Smooth muscle cell (in vitro differentiated cells): ENCODE data around the gene MTPN. TPM values are rescaled to one million over a fixed set of nuclear protein-coding genes. Genes with fewer than 3 reads are reported as not detected.

Source experiments
- DNase-seq: peaks from one replicate; lab custom pipeline; 2025; ENCODE audit not compliant: unreplicated experiment; lab: John Stamatoyannopoulos, UW
- H2AFZ ChIP-seq: fragments of 200-600 bp; sonication (generic); 2 replicates; pipeline ENCODE4 v1.6.0; 2016; ENCODE audit warnings: antibody characterized with exemption, low read depth, mild to moderate bottlenecking
- H3F3A ChIP-seq: fragments of 200-600 bp; sonication (generic); 2 replicates; pipeline ENCODE4 v1.6.0; 2017; ENCODE audit warnings: antibody characterized with exemption, low read depth
- H3K27ac ChIP-seq: fragments of 200-600 bp; sonication (generic); 2 replicates; pipeline ENCODE4 v1.5.1; 2016; ENCODE audit warnings: low read depth, mild to moderate bottlenecking
- H3K27me3 ChIP-seq: fragments of 200-600 bp; sonication (generic); 2 replicates; pipeline ENCODE4 v1.6.1; 2016; ENCODE audit warnings: low read depth, mild to moderate bottlenecking
- H3K36me3 ChIP-seq: fragments of 200-600 bp; sonication (generic); 2 replicates; pipeline ENCODE4 v1.5.1; 2016; ENCODE audit warnings: low read depth
- H3K4me1 ChIP-seq: fragments of 200-600 bp; sonication (generic); 2 replicates; pipeline ENCODE4 v1.5.1; 2016; ENCODE audit warnings: low read depth
- H3K4me2 ChIP-seq: fragments of 200-600 bp; sonication (generic); 2 replicates; pipeline ENCODE4 v1.6.0; 2016; ENCODE audit warnings: mild to moderate bottlenecking
- H3K4me3 ChIP-seq: fragments of 200-600 bp; sonication (generic); 2 replicates; pipeline ENCODE4 v1.5.1; 2016; ENCODE audit warnings: mild to moderate bottlenecking
- H3K79me2 ChIP-seq: fragments of 200-600 bp; sonication (generic); 2 replicates; pipeline ENCODE4 v1.6.0; 2016; ENCODE audit warnings: low read depth, mild to moderate bottlenecking
- H3K9ac ChIP-seq: fragments of 200-600 bp; sonication (generic); 2 replicates; pipeline ENCODE4 v1.6.0; 2016; ENCODE audit warnings: low read depth
- H3K9me3 ChIP-seq: fragments of 200-600 bp; sonication (generic); replicated peaks from 2 replicates; pipeline ENCODE4 v1.5.1; 2016; ENCODE audit warnings: low read depth
- H4K20me1 ChIP-seq: fragments of 200-600 bp; sonication (generic); 2 replicates; pipeline ENCODE4 v1.6.0; 2016; ENCODE audit warnings: low read depth
- CTCF ChIP-seq: fragments of 200-600 bp; sonication (generic); IDR thresholded peaks from 2 replicates; pipeline ENCODE4 v1.5.1; 2017; ENCODE audit warnings: borderline replicate concordance, mild to moderate bottlenecking, antibody characterized with exemption; ENCODE audit not compliant: insufficient read depth, poor library complexity, severe bottlenecking
- WGBS: methylation state at CpG from one replicate; pipeline ENCODE4 v1.1.7; 2016; ENCODE audit warnings: low lambda C conversion rate; 5-methylcytosine and 5-hydroxymethylcytosine counted together
- polyA plus RNA-seq: library from polyadenylated mRNA; unstranded; fragments of >200 nt; fragmentation: Nextera tagmentation; extraction: Ambion mirVana; gene quantifications from 2 replicates; pipeline ENCODE4 v1.2.1, GENCODE V29; 2016
- total RNA-seq: library from RNA; depleted of rRNA; stranded (reverse); fragments of >200 nt; gene quantifications from 2 replicates; pipeline ENCODE4 v1.2.3, GENCODE V29; 2014

Gene MTPN
- total and polyA plus RNA-seq, 2 experiments from 2014 or later = 36.4 to 138 TPM

- no peak for TF ChIP-seq CTCF
- Histone ChIP-seq H4K20me1 (no peaks in the 10 kb centered on the region), H3K4me2 (no peak overlapping the region), H3F3A (no peaks in the 10 kb centered on the region), H3K9ac (no peak overlapping the region), H3K27ac (no peak overlapping the region), H3K36me3 (no peaks in the 10 kb centered on the region), H2AFZ (peak overlapping the region; percentile 36), H3K9me3 (no peaks in the 10 kb centered on the region), H3K4me3 (no peak overlapping the region), H3K79me2 (no peaks in the 10 kb centered on the region), H3K27me3 (no peaks in the 10 kb centered on the region), H3K4me1 (no peaks in the 10 kb centered on the region)
- DNase-seq = no peak
- 82% methylated on average over 1 of the region's 1 CpG for WGBS
Measured at GRCh38 chr7:136020556-136020955, 43.4 kb upstream of the MTPN start.

DNA sequence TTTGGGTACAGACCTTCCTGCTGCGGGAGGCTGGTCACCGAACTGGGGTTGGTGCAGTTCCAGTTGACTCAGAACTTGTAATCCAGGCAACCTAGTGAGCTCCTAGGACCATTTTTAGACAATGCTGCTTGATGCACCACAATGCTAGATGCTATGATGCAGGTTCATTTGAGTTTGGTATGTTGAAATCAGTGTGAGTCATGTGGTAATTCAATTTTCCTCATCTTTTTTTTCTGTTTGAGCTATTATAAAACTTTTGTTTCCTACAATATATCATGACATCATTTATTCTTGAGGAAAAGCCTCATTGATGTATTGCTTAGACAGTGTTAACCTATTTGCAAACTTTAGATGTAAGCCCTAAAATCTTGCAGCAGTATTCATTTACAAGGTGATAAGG is 40.9 kb upstream of the MTPN start:
- WGBS = 100% methylated on average over 2 of the region's 2 CpGs
- H3K36me3 ChIP-seq = no peaks in the 10 kb centered on the region
- H3K27me3 ChIP-seq = no peaks in the 10 kb centered on the region
- no peaks in the 10 kb centered on the region for H3K79me2 ChIP-seq
- no peak overlapping the region for H3K4me2 ChIP-seq
- H4K20me1 ChIP-seq = no peaks in the 10 kb centered on the region
- H2AFZ ChIP-seq = no peak overlapping the region
- H3K4me1 ChIP-seq = no peaks in the 10 kb centered on the region
- DNase-seq = no peak
- H3F3A ChIP-seq = no peaks in the 10 kb centered on the region
- H3K27ac ChIP-seq = no peak overlapping the region
- H3K4me3 ChIP-seq = no peak overlapping the region
- no peaks in the 10 kb centered on the region for H3K9me3 ChIP-seq
- TF ChIP-seq CTCF = no peak
- no peak overlapping the region for H3K9ac ChIP-seq

- Histone ChIP-seq H3K9me3 (no peaks in the 10 kb centered on the region), H4K20me1 (no peaks in the 10 kb centered on the region), H3K9ac (no peak overlapping the region), H3K27me3 (no peaks in the 10 kb centered on the region), H3K4me1 (no peaks in the 10 kb centered on the region), H3K79me2 (no peaks in the 10 kb centered on the region), H3K4me3 (no peak overlapping the region), H3K27ac (no peak overlapping the region), H3K36me3 (no peaks in the 10 kb centered on the region), H3F3A (no peaks in the 10 kb centered on the region), H3K4me2 (no peak overlapping the region), H2AFZ (no peak overlapping the region)
- no peak for TF ChIP-seq CTCF
- WGBS = 93% methylated on average over 5 of the region's 5 CpGs
- no peak for DNase-seq
Measured at GRCh38 chr7:136016649-136017395, 39.7 kb upstream of the MTPN start.

GRCh38 chr7:136015638-136016037 is 38.5 kb upstream of the MTPN start:
- no peak for DNase-seq
- Histone ChIP-seq H3K36me3 (no peaks in the 10 kb centered on the region), H3K27ac (no peak overlapping the region), H4K20me1 (no peaks in the 10 kb centered on the region), H3K4me1 (no peaks in the 10 kb centered on the region), H3K79me2 (no peaks in the 10 kb centered on the region), H2AFZ (no peak overlapping the region), H3K4me2 (no peak overlapping the region), H3F3A (no peaks in the 10 kb centered on the region), H3K9ac (no peak overlapping the region), H3K4me3 (no peak overlapping the region), H3K27me3 (no peaks in the 10 kb centered on the region), H3K9me3 (no peaks in the 10 kb centered on the region)
- no peak for TF ChIP-seq CTCF
- WGBS = 63% methylated on average over 1 of the region's 1 CpG
